ENCODE data around the gene PRXL2A. TPM values are rescaled to one million over a fixed set of nuclear protein-coding genes. Genes with fewer than 3 reads are reported as not detected.
"Not testable (repeated sequence)": the region's sequence is repeated elsewhere in the genome, so short reads cannot be mapped to it uniquely, and the experiment has no call there.

Gene PRXL2A
- total RNA-seq, 8 experiments from 2014 or later = 4.8 to 166 (median 53.5) TPM

DNA sequence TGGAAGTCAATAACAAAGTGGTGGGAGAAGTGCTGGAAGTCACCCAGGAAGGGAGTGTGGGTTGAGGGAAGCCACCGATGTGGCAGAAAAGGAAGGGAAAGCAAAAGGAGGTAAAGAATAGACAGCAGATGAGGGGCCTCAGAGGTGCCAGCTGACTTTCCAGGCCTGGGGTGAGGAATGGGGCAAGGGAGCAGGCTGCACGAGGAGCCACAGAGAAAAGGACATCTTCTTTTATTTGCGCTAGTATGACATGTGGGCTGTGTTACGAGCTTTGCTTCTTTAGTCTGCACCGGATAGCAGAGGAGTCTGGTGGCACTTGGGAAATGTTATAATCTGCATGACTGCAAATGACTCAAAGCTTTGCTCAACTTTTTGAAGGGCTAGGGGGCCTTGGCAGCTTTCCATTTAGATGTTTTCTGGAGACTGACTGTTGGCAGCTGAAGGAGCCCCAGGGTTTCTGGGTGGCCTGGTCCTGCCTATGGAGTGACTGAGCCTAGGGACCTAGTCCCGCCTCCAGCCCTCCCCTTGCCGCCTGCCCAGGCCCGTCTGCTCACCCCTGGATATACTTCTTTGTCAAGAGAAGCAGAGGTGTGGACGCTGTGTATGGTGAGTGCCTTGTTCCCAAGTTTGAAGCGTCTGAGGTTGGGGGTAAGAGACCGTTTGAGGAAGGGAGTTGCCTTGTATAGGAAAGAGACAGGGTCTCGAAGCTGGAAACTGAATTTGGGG, 5.1 kb downstream of the PRXL2A start:
- peak in 6 of 8 experiments; percentile 12 to 33 (median 23) for ATAC-seq (replicated peaks in 6 of 8)
- 0 to 100% (median 78%) methylated on average over 1 to 10 of the region's 12 CpGs for WGBS, 10 experiments
- in situ Hi-C loops (cut with MboI; ENCODE audit: low pct_unique_long_range_greater_than_20kb in 2 of 9, low sequenced_read_pairs in 9 of 9, unreplicated experiment in 9 of 9) = no loop called here
- no peak overlapping the region for H3K4me3 ChIP-seq
- H3K4me1 ChIP-seq (replicated peaks in 1 of 2) = peaks cover 35 to 60% of the 10 kb centered on the region in 2 donors
- H3K27ac ChIP-seq = no peak overlapping the region

- Histone ChIP-seq H3K27ac (no peak overlapping the region), H3K4me1 (replicated peaks in 1 of 2) (peaks cover 35 to 59% of the 10 kb centered on the region in 2 donors), H3K4me3 (no peak overlapping the region)
- 14 to 94% (median 77%) methylated on average over 1 to 6 of the region's 7 CpGs; no CpG with 5 or more reads in 3 of the 10 experiments for WGBS, 10 experiments
- no peak for ATAC-seq (replicated peaks in 6 of 8)
- in situ Hi-C loops (cut with MboI; ENCODE audit: low pct_unique_long_range_greater_than_20kb in 2 of 9, low sequenced_read_pairs in 9 of 9, unreplicated experiment in 9 of 9) = no loop called here
Measured at GRCh38 chr10:80414142-80414895, 6.0 kb downstream of the PRXL2A start.

- in situ Hi-C loops (cut with MboI; ENCODE audit: low pct_unique_long_range_greater_than_20kb in 2 of 9, low sequenced_read_pairs in 9 of 9, unreplicated experiment in 9 of 9) = no loop called here
- peaks cover 21 to 45% of the 10 kb centered on the region in 2 donors for H3K4me1 ChIP-seq (replicated peaks in 1 of 2)
- peak in 3 of 8 experiments; percentile 4 to 8 (median 7) for ATAC-seq (replicated peaks in 6 of 8)
- 54 to 100% (median 83%) methylated on average over 1 to 2 of the region's 3 CpGs; no CpG with 5 or more reads in 4 of the 10 experiments for WGBS, 10 experiments
- H3K4me3 ChIP-seq = no peak overlapping the region
- H3K27ac ChIP-seq = no peak overlapping the region
Measured at GRCh38 chr10:80415734-80416478, 7.6 kb downstream of the PRXL2A start.

- in situ Hi-C loops (cut with MboI; ENCODE audit: low pct_unique_long_range_greater_than_20kb in 2 of 9, low sequenced_read_pairs in 9 of 9, unreplicated experiment in 9 of 9) = no loop called here
- Histone ChIP-seq H3K4me3 (no peak overlapping the region), H3K4me1 (replicated peaks in 1 of 2) (peaks cover 18 to 44% of the 10 kb centered on the region in 2 donors), H3K27ac (no peak overlapping the region)
- WGBS, 10 experiments = 0 to 80% (median 56%) methylated on average over 1 to 12 of the region's 15 CpGs
- ATAC-seq (replicated peaks in 6 of 8) = peak in 5 of 8 experiments; percentile 27 to 73 (median 50)
Measured at GRCh38 chr10:80416479-80417098, 8.2 kb downstream of the PRXL2A start.

- in situ Hi-C loops (cut with MboI; ENCODE audit: low pct_unique_long_range_greater_than_20kb in 2 of 9, low sequenced_read_pairs in 9 of 9, unreplicated experiment in 9 of 9); ATAC-seq (replicated peaks in 6 of 8); H3K27ac ChIP-seq; H3K4me3 ChIP-seq: not testable (repeated sequence)
- 48 to 100% (median 73%) methylated on average over 1 to 6 of the region's 6 CpGs for WGBS, 10 experiments
- peaks cover 16 to 38% of the 10 kb centered on the region in 2 donors for H3K4me1 ChIP-seq (replicated peaks in 1 of 2)
Measured at GRCh38 chr10:80417256-80417655, 8.9 kb downstream of the PRXL2A start.

GRCh38 chr10:80421050-80421706, 12.8 kb downstream of the PRXL2A start:
- Histone ChIP-seq H3K4me3 (no peak overlapping the region), H3K4me1 (replicated peaks in 1 of 2) (peaks cover 6 to 12% of the 10 kb centered on the region in 2 donors), H3K27ac (no peak overlapping the region)
- peak in 3 of 8 experiments; percentile 57 to 84 (median 63) for ATAC-seq (replicated peaks in 6 of 8)
- 38 to 100% (median 85%) methylated on average over 1 to 5 of the region's 5 CpGs; no CpG with 5 or more reads in 2 of the 10 experiments for WGBS, 10 experiments
- in situ Hi-C loops (cut with MboI; ENCODE audit: low pct_unique_long_range_greater_than_20kb in 2 of 9, low sequenced_read_pairs in 9 of 9, unreplicated experiment in 9 of 9) = no loop called here

- 0 to 100% (median 88%) methylated on average over 1 to 7 of the region's 8 CpGs for WGBS, 10 experiments
- peak in 3 of 8 experiments; percentile 65 to 78 (median 71) for ATAC-seq (replicated peaks in 6 of 8)
Measured at GRCh38 chr10:80421707-80422536, 13.6 kb downstream of the PRXL2A start.

GRCh38 chr10:80425901-80426300, 17.6 kb downstream of the PRXL2A start:
- 70 to 100% (median 95%) methylated on average over 1 to 2 of the region's 2 CpGs; no CpG with 5 or more reads in 4 of the 10 experiments for WGBS, 10 experiments
- Histone ChIP-seq H3K4me1 (replicated peaks in 1 of 2) (no peaks in the 10 kb centered on the region), H3K4me3 (no peak overlapping the region), H3K27ac (no peak overlapping the region)
- in situ Hi-C loops (cut with MboI; ENCODE audit: low pct_unique_long_range_greater_than_20kb in 2 of 9, low sequenced_read_pairs in 9 of 9, unreplicated experiment in 9 of 9) = no loop called here
- no peak for ATAC-seq (replicated peaks in 6 of 8)

More at GRCh38 chr10:80421707-80422536, 13.6 kb downstream of the PRXL2A start:
- Histone ChIP-seq H3K27ac (no peak overlapping the region), H3K4me1 (replicated peaks in 1 of 2) (peaks cover 3 to 5% of the 10 kb centered on the region in 2 donors), H3K4me3 (no peak overlapping the region)
- in situ Hi-C loops (cut with MboI; ENCODE audit: low pct_unique_long_range_greater_than_20kb in 2 of 9, low sequenced_read_pairs in 9 of 9, unreplicated experiment in 9 of 9) = no loop called here

DNA sequence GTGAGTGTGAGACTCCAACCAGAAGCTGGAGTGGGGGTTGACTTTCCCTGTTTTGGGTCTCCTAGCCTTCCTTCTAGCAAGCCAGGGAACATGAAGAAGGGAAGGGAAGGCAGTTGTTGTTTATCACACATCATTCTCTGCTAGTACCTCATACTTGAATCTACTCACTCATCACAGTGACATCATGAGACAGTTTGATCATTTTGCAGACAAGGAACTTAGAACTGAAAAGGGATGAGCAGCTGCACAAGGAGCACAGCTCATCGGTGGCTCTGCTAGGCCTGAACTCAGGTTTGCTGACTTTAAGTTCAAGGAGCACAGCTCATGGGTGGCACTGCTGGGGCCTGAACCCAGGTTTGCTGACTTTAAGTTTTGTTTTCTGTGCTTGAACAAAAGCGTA, 19.2 kb downstream of the PRXL2A start:
- in situ Hi-C loops (cut with MboI; ENCODE audit: low pct_unique_long_range_greater_than_20kb in 2 of 9, low sequenced_read_pairs in 9 of 9, unreplicated experiment in 9 of 9) = no loop called here
- no peak for ATAC-seq (replicated peaks in 6 of 8)
- H3K27ac ChIP-seq = no peak overlapping the region
- no peaks in the 10 kb centered on the region for H3K4me1 ChIP-seq (replicated peaks in 1 of 2)
- WGBS, 10 experiments = 83 to 100% (median 100%) methylated on average over 1 of the region's 2 CpGs; no CpG with 5 or more reads in 5 of the 10 experiments
- no peak overlapping the region for H3K4me3 ChIP-seq

GRCh38 chr10:80429521-80429973, 21.2 kb downstream of the PRXL2A start:
- no peak overlapping the region for H3K27ac ChIP-seq
- in situ Hi-C loops (cut with MboI; ENCODE audit: low pct_unique_long_range_greater_than_20kb in 2 of 9, low sequenced_read_pairs in 9 of 9, unreplicated experiment in 9 of 9) = no loop called here

DNA sequence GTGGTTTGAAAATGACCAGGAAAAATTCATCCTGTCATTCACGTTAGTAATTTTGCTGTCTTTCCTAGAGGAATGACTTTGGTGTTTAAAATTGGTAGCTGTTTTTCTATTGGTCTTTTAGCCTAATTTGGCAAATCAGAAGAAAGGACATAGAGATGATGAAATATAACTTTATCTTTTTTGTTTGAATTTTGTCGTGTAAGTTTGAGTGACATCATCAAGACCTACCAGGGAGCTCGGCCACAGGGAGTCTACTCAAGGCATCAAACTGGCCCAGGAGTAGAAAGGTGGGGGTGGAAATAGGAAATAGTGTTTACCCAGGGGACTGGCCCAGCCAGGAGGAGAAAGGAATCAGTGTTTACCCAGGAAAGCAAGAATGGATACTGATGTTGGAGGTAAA, 24.8 kb downstream of the PRXL2A start:
- ATAC-seq (replicated peaks in 6 of 8) = no peak
- in situ Hi-C loops (cut with MboI; ENCODE audit: low pct_unique_long_range_greater_than_20kb in 2 of 9, low sequenced_read_pairs in 9 of 9, unreplicated experiment in 9 of 9) = no loop called here
- Histone ChIP-seq H3K27ac (no peak overlapping the region), H3K4me3 (no peak overlapping the region), H3K4me1 (replicated peaks in 1 of 2) (no peaks in the 10 kb centered on the region)
- 54 to 100% (median 92%) methylated on average over 1 to 3 of the region's 3 CpGs; no CpG with 5 or more reads in 1 of the 10 experiments for WGBS, 10 experiments

More at GRCh38 chr10:80429521-80429973, 21.2 kb downstream of the PRXL2A start:
- ATAC-seq (replicated peaks in 6 of 8) = no peak
- 54 to 100% (median 95%) methylated on average over 2 to 3 of the region's 9 CpGs; no CpG with 5 or more reads in 5 of the 10 experiments for WGBS, 10 experiments
- Histone ChIP-seq H3K4me1 (replicated peaks in 1 of 2) (no peaks in the 10 kb centered on the region), H3K4me3 (no peak overlapping the region)

Data from motor neuron (in vitro differentiated cells).